Measurements from ENCODE around the gene ADAMTS5. TPM values are rescaled to one million over a fixed set of nuclear protein-coding genes. Genes with fewer than 3 reads are reported as not detected.

ADAMTS5 gene
- total and polyA plus RNA-seq, 12 donors: 0.48 to 4.3 (median 1.3) TPM

DNA sequence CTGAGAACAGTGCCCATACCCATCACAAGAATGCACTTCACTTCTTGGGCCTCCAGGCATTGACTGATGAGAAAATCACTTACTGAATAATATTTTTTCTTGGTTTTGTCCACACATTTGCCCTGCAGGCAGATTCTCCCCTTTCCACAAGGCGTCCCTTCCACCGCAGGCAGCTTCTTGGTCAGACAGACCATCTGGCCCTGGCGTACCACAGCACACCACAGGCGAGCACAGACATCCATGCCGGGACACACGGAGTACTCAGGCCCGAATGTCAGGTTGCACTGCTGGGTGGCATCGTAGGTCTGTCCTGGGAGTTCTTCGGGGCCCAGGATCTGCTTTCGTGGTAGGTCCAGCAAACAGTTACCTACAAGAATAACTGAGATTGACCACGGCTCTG is 32.5 kb downstream of the ADAMTS5 start:
- H3K27me3 ChIP-seq: no peaks in the 10 kb centered on the region
- WGBS, 4 donors: 79 to 98% (median 91%) methylated on average over 6 to 11 of the region's 11 CpGs
- no peak for TF ChIP-seq POLR2A (IDR thresholded peaks at IDR 0.05)
- TF ChIP-seq, protein P1, sequence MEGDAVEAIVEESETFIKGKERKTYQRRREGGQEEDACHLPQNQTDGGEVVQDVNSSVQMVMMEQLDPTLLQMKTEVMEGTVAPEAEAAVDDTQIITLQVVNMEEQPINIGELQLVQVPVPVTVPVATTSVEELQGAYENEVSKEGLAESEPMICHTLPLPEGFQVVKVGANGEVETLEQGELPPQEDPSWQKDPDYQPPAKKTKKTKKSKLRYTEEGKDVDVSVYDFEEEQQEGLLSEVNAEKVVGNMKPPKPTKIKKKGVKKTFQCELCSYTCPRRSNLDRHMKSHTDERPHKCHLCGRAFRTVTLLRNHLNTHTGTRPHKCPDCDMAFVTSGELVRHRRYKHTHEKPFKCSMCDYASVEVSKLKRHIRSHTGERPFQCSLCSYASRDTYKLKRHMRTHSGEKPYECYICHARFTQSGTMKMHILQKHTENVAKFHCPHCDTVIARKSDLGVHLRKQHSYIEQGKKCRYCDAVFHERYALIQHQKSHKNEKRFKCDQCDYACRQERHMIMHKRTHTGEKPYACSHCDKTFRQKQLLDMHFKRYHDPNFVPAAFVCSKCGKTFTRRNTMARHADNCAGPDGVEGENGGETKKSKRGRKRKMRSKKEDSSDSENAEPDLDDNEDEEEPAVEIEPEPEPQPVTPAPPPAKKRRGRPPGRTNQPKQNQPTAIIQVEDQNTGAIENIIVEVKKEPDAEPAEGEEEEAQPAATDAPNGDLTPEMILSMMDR (IDR thresholded peaks at IDR 0.05): no peak
- H3K9me3 ChIP-seq (replicated peaks in 1 of 3): no peaks in the 10 kb centered on the region
- no peak for DNase-seq
- H3K4me1 ChIP-seq (replicated peaks in 1 of 2): no peaks in the 10 kb centered on the region
- peaks cover 0 to under 1% of the 10 kb centered on the region in 2 donors for H3K36me3 ChIP-seq (replicated peaks in 1 of 2)
- no peak overlapping the region for H3K4me3 ChIP-seq
- intact Hi-C loops (cut with DNase I): no loop called here
- no peak overlapping the region for H3K27ac ChIP-seq

DNA sequence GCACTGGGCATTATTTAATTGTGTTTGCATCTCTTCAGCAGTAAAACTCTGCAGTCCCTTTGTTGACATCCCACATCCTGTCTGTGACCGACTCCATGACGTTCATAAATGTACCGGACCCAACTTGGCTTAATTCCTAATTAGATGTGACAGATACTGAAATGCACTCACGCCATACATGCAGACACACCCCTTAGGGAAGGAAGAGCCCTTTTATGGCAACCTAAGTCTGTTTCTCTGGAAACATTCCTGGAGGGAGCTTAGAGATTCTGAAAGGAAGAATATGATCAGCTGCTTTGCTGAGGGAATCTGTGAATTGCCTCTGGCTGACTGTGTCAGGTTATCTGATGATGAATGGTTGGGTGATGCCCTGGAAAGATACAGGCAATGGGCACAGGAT is 33.4 kb downstream of the ADAMTS5 start:
- 47 to 79% (median 58%) methylated on average over 4 of the region's 4 CpGs for WGBS, 4 donors
- intact Hi-C loops (cut with DNase I): no loop called here

DNA sequence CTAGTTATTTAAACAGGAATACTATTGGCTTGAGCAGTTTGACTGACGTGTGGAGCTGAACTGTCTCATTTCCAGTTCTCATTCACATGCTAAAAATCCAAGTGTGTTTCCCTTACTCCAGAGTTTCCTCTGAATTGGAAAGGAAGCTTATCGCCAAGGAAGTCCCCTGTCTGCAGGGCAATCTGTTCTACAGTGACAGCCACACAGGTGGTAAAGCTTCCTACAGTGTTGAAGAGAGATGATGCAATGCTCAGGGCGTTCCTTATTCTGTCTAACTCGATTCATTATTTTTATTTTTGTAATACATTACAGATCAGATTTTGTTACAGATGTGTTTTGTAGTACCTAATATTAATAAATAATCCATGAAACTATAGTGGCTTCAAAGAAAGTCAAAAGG is 41.3 kb downstream of the ADAMTS5 start:
- no peaks in the 10 kb centered on the region for H3K9me3 ChIP-seq (replicated peaks in 1 of 3)
- no peak overlapping the region for H3K4me3 ChIP-seq
- no peak for DNase-seq
- TF ChIP-seq, protein P1 (IDR thresholded peaks at IDR 0.05): no peak
- no peak for TF ChIP-seq POLR2A (IDR thresholded peaks at IDR 0.05)
- H3K36me3 ChIP-seq (replicated peaks in 1 of 2): peaks cover 0 to 3% of the 10 kb centered on the region in 2 donors
- H3K27ac ChIP-seq: no peak overlapping the region
- intact Hi-C loops (cut with DNase I): no loop called here
- 65 to 71% (median 69%) methylated on average over 4 of the region's 4 CpGs for WGBS, 4 donors
- H3K27me3 ChIP-seq: no peaks in the 10 kb centered on the region
- no peaks in the 10 kb centered on the region for H3K4me1 ChIP-seq (replicated peaks in 1 of 2)

More for the DNA sequence above, 33.4 kb downstream of the ADAMTS5 start:
- Histone ChIP-seq H3K4me3 (no peak overlapping the region), H3K36me3 (replicated peaks in 1 of 2) (peaks cover 0 to 3% of the 10 kb centered on the region in 2 donors), H3K27me3 (no peaks in the 10 kb centered on the region), H3K27ac (no peak overlapping the region), H3K9me3 (replicated peaks in 1 of 3) (no peaks in the 10 kb centered on the region), H3K4me1 (replicated peaks in 1 of 2) (no peaks in the 10 kb centered on the region)
- TF ChIP-seq POLR2A (IDR thresholded peaks at IDR 0.05): no peak
- TF ChIP-seq, protein P1 (IDR thresholded peaks at IDR 0.05): no peak
- no peak for DNase-seq

DNA sequence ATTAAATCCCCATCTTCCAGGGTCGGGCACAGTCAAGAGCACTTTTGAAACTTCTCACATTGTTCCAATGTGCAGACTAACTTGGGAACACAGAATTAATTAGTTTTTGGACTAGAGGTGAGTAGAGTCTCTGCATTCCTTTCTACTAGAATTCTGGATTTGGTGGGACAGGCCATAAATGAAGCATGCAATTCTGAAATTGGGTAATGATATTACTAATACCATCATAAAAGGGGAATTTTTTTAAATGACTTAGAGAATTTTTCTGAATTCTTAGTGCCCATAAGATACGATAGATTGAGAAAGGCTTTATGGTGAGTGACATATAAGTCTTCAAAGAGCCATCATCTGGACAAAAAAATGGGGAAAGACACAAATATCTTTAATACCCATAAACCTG is 41.8 kb downstream of the ADAMTS5 start:
- no peaks in the 10 kb centered on the region for H3K9me3 ChIP-seq (replicated peaks in 1 of 3)
- no peaks in the 10 kb centered on the region for H3K4me1 ChIP-seq (replicated peaks in 1 of 2)
- TF ChIP-seq, protein P1 (IDR thresholded peaks at IDR 0.05): no peak
- TF ChIP-seq POLR2A (IDR thresholded peaks at IDR 0.05): no peak
- H3K4me3 ChIP-seq: no peak overlapping the region
- H3K27ac ChIP-seq: no peak overlapping the region
- DNase-seq: no peak
- H3K27me3 ChIP-seq: no peaks in the 10 kb centered on the region
- H3K36me3 ChIP-seq (replicated peaks in 1 of 2): peaks cover 0 to 3% of the 10 kb centered on the region in 2 donors
- intact Hi-C loops (cut with DNase I): no loop called here
- WGBS, 4 donors: 67 to 83% (median 75%) methylated on average over 2 of the region's 2 CpGs
